Measurements from ENCODE around the gene CTSC.

- no peak for TF ChIP-seq MAX (IDR thresholded peaks at IDR 0.05; ENCODE audit: low read depth, low read length)
- TF ChIP-seq, protein P1, sequence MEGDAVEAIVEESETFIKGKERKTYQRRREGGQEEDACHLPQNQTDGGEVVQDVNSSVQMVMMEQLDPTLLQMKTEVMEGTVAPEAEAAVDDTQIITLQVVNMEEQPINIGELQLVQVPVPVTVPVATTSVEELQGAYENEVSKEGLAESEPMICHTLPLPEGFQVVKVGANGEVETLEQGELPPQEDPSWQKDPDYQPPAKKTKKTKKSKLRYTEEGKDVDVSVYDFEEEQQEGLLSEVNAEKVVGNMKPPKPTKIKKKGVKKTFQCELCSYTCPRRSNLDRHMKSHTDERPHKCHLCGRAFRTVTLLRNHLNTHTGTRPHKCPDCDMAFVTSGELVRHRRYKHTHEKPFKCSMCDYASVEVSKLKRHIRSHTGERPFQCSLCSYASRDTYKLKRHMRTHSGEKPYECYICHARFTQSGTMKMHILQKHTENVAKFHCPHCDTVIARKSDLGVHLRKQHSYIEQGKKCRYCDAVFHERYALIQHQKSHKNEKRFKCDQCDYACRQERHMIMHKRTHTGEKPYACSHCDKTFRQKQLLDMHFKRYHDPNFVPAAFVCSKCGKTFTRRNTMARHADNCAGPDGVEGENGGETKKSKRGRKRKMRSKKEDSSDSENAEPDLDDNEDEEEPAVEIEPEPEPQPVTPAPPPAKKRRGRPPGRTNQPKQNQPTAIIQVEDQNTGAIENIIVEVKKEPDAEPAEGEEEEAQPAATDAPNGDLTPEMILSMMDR (IDR thresholded peaks at IDR 0.05; ENCODE audit: low read depth, low read length), result no peak
Observed at GRCh38 chr11:88326099-88326498, 11.4 kb downstream of the CTSC start.
